ENCODE results near the gene CRLF2.
A peak's percentile ranks its signal among the peaks of the same experiment; 100 is the strongest.
"Not testable (repeated sequence)": the region's sequence is repeated elsewhere in the genome, so short reads cannot be mapped to it uniquely, and the experiment has no call there.

Gene CRLF2

GRCh38 chrX:1213971-1214370 lies 1.5 kb upstream of the CRLF2 start:
- no peak for DNase-seq

- no peak for DNase-seq
Observed at GRCh38 chrX:1210844-1211243, 1.6 kb downstream of the CRLF2 start.

GRCh38 chrX:1207496-1208025 lies 4.9 kb downstream of the CRLF2 start:
- DNase-seq: no peak

GRCh38 chrX:1205681-1206611 lies 6.5 kb downstream of the CRLF2 start:
- peak; percentile 71 for DNase-seq

- no peak for DNase-seq
Observed at GRCh38 chrX:1202251-1202650, 10.2 kb downstream of the CRLF2 start.

GRCh38 chrX:1196436-1196835 lies 16.0 kb downstream of the CRLF2 start:
- DNase-seq: no peak

GRCh38 chrX:1192196-1192595 lies 20.3 kb downstream of the CRLF2 start:
- not testable (repeated sequence) for DNase-seq

- DNase-seq: no peak
Observed at GRCh38 chrX:1190596-1191145, 21.8 kb downstream of the CRLF2 start.

- DNase-seq: no peak
Observed at GRCh38 chrX:1185561-1185960, 26.9 kb downstream of the CRLF2 start.

GRCh38 chrX:1182211-1182610 lies 30.2 kb downstream of the CRLF2 start:
- DNase-seq: no peak

GRCh38 chrX:1181661-1182060 lies 30.8 kb downstream of the CRLF2 start:
- DNase-seq: not testable (repeated sequence)

GRCh38 chrX:1181170-1181569 lies 31.3 kb downstream of the CRLF2 start:
- DNase-seq: no peak

GRCh38 chrX:1178580-1179057 lies 33.8 kb downstream of the CRLF2 start:
- DNase-seq: no peak

GRCh38 chrX:1176531-1177320 lies 35.7 kb downstream of the CRLF2 start:
- DNase-seq: not testable (repeated sequence)

- DNase-seq: not testable (repeated sequence)
Observed at GRCh38 chrX:1174609-1175545, 37.6 kb downstream of the CRLF2 start.

- DNase-seq: not testable (repeated sequence)
Observed at GRCh38 chrX:1173435-1173834, 39.0 kb downstream of the CRLF2 start.

GRCh38 chrX:1172496-1172895 lies 40.0 kb downstream of the CRLF2 start:
- DNase-seq: no peak

GRCh38 chrX:1171915-1172314 lies 40.5 kb downstream of the CRLF2 start:
- not testable (repeated sequence) for DNase-seq

GRCh38 chrX:1170243-1170642 lies 42.2 kb downstream of the CRLF2 start:
- DNase-seq: no peak

- no peak for DNase-seq
Observed at GRCh38 chrX:1169189-1169588, 43.3 kb downstream of the CRLF2 start.

- no peak for DNase-seq
Observed at GRCh38 chrX:1167918-1168481, 44.4 kb downstream of the CRLF2 start.

- no peak for DNase-seq
Observed at GRCh38 chrX:1167466-1167865, 45.0 kb downstream of the CRLF2 start.
